Tongue (tissue), 2 donors: ENCODE results near the gene ANP32E. TPM values are rescaled to one million over a fixed set of nuclear protein-coding genes. Genes with fewer than 3 reads are reported as not detected.

Experiments
- DNase-seq: peaks from one replicate; pipeline ENCODE4 v3.0.0-alpha.2; 2015
- total RNA-seq: library from RNA; depleted of rRNA; stranded (reverse); fragments of >200 nt; gene quantifications from one replicate; pipeline ENCODE4 v1.2.3, GENCODE V29; 2014

ANP32E gene
- 32.8 TPM for total RNA-seq

DNA sequence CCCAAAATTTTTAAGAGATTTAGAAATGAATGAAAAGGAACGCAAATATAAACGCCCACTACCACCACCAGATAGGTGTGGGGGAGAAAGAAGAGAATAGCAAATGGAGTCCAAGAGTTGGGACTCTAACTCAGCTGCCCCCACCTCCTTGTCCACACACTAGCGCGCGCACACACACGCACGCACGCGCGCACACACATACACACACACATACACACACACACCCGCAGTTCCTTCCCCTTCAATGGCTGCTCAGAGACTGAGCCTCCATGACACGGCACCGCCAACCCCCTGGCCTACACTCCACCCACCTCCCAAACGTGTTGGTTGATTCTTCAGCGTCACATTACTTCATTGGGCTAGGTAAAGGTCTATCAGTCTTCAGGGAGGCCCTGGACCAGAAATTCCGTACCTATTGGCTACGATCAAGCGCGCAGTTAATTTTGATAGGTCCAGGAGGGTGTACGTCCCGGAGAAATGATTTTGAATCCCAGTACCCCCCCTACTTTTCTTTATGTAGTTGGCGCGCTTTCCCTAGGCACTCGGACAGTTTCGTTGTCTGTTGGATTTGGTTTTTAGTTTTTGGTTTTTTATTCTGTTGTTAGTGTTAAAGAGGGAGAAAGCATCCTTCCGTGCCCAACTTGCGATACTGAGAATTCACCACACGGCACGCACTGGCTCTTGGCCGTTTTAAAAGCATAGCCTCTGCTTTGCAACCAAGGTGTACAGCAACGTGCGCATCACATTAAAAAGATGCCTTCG, at the start of gene ANP32E:
Gene ANP32E (minus strand): TSS at position 261 of the 762 bp plus-strand sequence. CDS start 326 bp downstream, outside the sequence.
- DNase-seq = peak; percentile 99

DNA sequence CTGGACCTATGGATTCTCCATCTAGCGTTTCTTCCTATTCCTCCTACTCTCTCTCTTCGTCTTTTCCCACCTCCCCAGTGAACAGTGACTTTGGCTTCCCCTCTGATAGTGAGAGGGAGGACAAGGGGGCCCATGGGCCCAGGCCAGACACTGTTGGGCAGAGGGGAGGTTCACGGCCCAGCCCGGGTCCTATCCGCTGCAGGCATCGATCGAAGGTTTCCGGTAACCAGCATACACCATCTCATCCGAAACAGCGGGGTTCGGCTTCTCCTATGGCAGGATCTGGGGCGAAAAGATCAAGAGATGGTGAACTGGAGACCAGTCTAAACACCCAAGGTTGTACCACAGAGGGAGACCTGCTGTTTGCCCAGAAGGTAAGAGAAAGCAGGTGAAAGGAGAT, 47.3 kb upstream of the ANP32E start:
- no peak for DNase-seq

DNA sequence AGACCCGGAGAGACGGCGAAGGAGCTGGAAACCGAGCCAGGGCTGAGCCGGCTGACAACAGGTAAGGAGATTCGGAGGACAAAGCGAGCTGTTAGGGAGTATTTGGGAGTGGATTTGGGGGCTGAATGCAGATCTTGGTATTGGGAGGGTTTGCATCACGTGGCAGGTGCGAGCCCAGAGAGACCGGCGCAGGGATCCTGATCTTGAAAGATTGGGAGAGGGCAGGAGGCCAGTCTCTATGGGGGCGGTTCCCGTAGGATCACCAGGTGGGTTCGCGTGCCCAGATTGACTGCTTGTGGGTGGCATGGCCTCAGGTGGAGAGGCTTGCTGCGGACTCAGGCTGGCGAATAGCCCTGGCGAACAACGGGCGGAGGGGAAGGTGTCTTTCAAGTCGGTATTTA, 46.6 kb upstream of the ANP32E start:
- no peak for DNase-seq

DNA sequence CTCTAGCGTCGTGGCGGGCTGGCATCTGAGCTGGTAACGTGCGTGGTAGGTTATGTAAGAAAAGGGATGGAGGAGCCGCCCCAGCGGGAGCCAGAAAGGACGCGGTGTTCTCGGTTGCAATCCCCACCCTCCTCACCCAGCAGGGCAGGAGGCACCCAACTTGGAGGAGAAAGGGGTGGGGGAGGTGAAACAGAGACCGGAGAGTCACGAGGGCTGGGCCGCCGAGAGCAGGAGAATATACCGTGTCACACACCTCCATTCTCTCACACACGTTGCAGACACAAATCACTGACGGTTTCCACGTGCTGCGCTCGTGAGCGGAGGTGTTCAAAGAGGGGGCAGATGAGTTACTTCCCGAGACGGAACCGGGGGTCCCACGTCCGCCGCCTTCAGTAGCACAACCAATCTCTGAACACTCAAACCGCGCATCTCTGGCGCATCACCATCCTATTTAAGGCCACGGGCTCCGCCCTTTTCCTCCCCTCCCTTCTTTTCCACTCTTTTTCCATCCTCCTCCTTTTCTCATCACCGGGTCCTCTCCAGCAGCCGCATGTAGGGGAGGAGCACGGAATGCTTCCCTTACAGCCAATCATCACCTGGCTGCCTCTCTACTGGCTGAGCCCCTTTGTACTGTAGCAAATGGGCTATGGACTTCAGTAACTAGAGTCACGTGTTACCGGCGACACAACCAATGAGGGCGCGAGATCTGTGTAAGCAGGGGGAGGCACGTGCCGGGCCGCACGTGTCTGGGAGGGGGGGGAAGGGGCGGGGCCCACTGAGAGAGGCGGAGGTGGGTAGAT, 46.0 kb upstream of the ANP32E start, which contains the start of gene CIART:
Gene CIART (plus strand): TSS at position 797 of the 800 bp plus-strand sequence. CDS start 714 bp downstream, outside the sequence.
- DNase-seq = peak; percentile 98

DNA sequence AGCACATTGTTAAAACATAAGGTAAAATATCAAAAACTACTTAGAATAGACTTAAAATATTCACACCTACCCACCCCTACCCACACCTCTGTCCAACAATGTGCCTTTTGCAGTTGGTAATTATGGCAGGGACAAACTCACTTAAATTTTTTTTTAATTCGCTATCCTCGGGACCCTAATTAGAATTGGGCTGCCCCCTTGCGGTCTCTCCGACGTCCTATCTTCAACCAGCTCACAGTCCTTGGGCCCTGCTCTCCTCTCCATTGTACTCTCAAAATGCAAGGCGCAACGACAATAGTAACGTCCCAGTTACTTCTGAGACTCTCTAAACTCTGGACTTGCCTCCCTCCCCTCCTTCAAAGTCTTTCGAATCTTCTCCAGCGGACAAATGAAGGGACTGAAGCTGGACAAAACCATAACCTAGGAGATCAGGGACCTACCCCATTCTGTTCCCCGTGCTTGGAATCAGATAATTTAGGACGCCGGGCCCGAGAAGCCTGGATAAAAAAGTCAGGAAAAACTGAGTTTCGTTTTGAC, 45.4 kb upstream of the ANP32E start:
- DNase-seq = peak; percentile 87

DNA sequence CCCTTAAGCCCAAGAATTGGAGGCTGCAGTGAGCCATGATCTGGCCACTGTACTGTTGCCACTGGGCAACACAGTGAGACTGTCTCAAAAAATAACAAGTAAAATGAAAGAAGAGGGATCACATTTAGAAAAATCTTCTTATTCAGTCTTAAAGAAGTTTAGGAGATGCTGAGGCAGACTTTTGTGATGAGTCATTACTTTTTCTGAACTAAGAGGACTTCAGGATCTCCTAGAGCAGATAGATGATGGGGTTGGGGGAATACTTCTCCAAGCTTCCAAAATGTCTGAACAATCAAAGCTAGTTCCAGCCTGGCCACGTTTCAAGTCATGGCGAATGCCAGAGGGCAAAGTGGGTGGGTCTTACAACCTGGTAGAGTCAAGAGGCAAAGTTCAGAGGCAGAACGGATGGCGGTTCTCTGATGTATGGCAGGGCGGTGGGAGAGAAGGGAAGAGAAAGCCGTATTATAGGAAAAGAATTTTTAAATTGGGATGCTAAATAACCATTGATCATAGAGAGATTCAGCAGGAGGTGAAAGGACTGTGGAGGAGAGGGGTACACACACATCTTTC, 44.3 kb upstream of the ANP32E start:
- DNase-seq = no peak

DNA sequence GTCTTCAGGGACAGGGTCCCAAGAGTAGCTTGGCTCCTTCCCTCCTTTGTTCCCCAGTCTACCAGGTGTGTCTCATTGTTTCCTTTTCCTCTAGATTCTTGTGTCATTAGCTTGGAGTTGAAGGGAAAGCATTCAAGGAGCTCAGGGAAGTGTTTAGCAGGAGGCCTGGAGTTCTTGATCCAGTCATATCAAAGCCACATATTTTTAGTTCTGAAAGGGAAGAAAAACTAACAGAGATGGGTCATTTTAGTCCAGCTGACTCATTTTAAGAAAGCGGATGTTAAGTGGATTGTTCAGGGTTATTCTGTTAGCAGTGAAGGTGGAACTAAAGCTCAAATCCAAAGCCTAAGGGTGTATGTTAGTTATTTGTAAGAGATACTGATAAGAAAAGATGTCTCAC, 37.4 kb upstream of the ANP32E start:
- no peak for DNase-seq

DNA sequence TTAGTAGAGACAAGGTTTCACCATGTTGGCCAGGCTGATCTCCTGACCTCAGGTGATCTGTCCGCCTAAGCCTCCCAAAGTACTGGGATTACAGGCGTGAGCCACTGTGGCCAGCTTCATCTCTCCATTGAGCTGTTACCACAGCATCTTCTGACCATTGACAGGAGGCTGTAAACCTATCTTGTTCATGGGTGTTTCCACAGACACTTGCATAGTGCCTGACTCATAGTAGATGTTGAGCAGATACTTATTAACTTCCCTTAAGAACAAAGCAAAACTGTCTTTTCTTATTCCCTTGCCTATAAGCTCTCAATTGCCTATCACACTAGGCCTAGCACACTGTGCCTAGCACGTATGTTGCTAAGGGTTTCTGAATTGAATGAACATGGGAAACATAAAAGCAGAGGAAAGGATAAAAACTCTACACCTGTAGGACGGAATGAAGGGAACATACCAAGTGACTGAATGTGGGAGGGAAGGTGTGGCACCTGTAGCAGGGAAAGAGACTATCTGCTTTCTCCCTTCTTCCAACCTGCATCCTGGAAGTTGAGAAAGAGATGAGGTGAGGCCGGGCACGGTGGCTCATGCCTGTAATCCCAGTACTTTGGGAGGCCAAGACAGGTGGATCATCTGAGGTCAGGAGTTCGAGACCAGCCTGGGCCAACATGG, 35.5 kb upstream of the ANP32E start:
- no peak for DNase-seq

DNA sequence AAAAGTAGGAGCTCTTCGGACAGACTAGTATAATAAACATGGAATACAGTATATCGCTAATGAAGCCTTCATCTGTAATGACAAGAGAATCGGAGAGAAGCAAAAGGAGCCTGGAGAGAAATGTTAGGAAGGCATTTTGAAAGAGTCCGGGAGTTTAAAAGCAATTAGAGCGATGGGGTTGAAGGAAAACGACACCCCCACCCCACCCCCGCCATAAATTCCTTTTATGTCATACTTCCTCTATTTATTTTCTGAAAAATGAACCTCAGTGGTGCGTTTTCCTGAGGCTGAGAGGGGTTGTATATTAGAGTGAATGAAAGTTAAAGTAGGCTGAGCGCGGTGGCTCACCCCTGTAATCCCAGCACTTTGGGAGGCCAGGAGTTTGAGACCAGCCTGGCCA, 33.5 kb upstream of the ANP32E start:
- DNase-seq = no peak

DNA sequence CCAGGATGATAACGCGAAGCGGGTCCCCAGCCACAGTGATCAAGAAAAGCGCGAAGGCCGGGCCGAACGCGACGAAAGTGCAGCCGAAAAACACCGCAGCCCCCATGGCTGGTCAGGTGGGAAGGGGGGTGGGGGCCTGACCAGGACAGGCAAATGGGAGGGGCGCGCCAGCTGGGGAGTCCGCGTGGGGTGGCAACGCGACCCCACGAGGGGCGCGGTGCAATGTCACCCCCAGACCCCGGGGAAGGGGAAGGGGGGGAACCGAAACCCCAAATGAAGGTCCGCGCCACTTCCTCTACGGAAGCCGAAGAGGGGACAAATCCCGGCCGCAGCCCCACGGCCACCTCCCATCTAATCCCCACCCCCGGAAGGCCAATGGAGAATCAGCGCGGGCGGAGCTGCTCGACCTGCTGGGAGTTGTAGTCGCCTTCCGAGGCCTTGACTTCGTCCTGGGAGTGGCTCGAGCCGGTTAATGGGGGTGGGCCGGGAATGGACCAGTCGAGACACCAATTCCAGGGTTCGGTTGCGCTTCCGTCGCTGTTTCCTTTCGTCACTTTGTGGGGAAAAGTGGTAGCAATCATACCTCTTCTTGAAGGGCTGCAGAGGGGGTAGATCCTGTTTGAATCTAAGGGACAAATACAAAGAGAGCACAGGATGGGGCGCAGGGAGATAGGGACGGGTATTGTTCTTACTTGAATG, 32.9 kb upstream of the ANP32E start, which contains the start of gene APH1A:
Gene APH1A (minus strand): TSS at position 312 of the 699 bp plus-strand sequence. CDS start 206 bp downstream, at position 106.
- peak; percentile 99 for DNase-seq

DNA sequence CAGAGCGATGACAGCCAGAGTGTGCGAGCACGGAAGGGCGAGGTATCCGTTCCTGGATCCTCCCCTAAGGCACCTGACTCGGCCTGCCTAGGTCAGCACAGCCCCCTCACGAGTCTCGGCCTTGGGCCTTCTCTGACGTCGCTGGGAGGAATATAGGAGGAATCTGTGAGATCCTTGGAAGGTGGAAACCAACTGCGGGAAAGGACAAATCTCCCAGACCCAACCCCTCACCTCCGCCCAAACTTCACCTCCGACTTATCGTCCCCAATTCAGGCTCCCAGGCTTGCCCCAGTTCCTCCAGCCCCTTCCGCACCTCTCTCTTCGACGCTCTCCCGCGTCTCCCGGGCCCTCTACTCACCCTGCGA, 32.4 kb upstream of the ANP32E start:
- no peak for DNase-seq

DNA sequence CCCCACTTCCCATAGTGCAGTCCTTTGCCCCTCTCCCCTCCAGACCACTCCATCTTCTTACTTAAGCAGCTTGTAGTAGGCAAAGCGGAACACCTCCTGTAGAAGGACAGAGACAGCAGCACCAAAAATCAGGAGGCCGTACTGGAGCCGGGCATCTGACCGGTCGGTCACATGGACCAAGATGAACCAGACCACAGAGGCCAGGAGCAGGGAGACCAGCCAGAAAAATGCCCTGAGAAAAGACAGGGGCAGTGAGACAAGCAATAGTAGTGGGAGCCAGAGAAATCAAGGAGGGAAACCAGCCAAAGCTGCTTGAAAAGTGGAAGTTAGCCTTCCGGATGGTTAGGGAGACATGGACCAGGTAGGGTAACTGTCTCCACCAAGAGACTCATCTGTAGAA, 32.0 kb upstream of the ANP32E start:
- no peak for DNase-seq

DNA sequence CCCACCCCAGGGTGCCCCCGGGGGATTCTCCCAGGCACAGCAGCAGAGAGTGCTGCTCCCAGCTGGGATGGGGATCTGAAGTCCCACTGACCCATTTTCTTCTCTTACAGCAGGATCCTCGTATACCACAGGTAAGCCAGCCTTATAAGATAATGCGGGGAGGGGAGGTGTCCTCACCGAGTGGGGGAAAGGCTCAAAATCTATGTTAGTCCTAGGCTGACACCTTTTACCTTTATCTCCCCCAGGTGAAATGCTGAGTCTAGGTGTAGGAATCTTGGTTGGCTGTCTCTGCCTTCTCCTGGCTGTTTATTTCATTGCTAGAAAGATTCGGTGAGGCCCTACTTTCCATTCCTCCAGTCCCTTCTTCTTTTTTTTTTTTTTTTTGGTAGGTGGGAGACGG, 27.6 kb upstream of the ANP32E start:
- DNase-seq = no peak

DNA sequence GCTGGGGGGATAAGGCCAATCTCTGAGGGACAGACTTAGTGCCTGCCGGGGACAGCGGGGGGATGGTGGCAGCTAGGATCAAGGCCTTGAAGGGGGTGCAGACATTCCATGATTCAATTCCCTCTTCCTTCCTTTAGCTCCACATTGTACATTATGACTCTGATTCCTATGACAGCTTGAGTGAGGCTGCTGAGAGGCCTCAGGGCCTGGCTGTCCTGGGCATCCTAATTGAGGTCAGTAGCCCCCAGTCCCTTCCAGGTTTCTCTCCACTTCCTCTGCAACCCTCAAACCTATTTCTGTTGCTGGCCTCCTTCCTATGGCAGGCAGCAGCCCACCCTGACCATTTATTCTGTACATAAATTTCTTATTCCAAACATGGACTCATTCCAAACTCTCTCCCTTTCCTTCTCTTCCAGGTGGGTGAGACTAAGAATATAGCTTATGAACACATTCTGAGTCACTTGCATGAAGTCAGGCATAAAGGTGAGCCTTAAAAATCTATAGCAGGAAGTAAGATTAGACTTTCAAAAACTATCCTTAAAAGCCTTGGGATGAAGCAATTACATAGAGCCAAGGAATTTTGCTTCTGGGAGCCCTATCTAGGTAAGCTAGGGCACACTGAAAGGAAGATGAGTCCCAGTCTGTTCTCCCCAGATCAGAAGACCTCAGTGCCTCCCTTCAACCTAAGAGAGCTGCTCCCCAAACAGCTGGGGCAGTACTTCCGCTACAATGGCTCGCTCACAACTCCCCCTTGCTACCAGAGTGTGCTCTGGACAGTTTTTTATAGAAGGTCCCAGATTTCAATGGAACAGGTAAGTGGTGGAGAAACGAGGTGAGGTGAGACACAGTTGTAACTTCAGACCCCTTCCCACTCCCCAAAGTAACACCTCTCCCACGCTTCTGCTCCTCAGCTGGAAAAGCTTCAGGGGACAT, 26.7 kb upstream of the ANP32E start:
- DNase-seq = no peak

DNA sequence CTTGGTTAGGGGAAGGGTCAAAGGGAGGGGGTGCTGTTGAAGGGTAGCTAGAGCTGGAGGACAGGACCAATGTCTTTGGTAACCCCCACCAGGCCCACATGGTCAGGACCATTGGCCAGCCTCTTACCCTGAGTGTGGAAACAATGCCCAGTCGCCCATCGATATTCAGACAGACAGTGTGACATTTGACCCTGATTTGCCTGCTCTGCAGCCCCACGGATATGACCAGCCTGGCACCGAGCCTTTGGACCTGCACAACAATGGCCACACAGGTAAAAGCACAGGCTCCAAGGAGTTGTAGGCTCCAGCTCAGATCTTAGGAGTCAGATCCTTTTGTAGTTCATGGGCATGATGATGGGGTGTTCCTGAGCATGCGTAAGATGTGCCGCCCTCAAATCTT, 25.5 kb upstream of the ANP32E start:
- no peak for DNase-seq

DNA sequence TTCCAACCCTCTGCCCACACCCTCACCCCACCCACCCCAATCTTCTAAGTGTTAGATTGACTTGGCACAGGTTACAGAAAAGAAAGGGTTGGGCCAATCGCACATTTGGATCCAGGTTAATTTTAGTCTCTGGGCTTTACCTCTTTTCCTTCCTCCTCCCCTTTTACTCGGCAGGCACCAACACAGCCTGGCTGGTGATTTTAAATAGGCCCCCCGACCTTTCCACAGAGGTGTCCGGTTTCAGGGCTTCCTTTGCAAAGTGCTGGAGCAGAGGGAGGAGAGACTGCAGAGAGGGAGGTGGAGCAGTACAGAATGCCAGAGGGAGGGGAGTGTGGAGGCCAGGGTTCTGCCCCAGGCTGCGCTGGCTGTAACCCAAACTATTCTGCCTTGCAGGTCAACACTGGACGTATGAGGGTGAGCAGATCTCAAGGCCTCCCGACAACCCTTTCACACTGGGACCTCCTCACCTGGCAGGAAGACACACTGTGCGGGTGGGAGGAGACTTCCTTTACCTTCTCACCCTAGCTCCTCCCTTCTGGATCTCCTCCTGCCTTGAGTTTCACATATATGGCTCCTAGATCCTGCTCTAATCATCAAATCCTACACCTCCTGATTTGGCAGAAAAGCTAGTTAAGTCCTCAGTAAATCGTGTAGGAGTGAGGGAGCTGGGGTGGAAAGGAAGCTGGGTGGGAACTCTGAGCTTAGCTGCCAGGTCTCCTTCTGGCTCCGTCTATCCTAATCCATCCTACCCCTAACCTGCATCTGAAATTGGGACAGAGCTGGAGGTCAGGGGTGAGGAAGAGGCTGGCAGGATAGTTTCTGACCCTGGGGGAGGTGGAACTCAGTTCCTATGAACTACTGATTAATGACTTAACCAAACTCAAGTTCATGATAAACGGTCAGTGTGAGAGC, 24.1 kb upstream of the ANP32E start:
- peak; percentile 82 for DNase-seq

DNA sequence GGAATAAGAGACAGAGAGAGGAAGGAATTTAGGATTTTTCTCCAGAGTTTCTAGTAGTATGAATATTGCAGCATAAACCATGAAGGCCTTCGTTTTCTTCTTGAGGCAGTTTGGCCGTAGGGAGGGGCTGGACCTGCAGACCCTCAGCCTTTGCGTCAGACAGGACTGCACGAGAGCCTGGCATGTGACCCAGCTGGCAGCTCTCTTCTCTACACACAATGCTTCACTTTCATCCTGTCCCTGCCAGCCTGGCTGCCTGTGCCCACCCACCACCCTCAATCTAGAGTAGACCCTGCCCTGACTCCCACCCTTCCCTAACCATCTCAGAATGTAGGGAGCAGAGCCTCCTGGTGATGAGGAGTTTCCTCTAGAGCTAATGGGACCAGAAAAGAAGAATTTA, 23.3 kb upstream of the ANP32E start:
- DNase-seq = peak; percentile 47

DNA sequence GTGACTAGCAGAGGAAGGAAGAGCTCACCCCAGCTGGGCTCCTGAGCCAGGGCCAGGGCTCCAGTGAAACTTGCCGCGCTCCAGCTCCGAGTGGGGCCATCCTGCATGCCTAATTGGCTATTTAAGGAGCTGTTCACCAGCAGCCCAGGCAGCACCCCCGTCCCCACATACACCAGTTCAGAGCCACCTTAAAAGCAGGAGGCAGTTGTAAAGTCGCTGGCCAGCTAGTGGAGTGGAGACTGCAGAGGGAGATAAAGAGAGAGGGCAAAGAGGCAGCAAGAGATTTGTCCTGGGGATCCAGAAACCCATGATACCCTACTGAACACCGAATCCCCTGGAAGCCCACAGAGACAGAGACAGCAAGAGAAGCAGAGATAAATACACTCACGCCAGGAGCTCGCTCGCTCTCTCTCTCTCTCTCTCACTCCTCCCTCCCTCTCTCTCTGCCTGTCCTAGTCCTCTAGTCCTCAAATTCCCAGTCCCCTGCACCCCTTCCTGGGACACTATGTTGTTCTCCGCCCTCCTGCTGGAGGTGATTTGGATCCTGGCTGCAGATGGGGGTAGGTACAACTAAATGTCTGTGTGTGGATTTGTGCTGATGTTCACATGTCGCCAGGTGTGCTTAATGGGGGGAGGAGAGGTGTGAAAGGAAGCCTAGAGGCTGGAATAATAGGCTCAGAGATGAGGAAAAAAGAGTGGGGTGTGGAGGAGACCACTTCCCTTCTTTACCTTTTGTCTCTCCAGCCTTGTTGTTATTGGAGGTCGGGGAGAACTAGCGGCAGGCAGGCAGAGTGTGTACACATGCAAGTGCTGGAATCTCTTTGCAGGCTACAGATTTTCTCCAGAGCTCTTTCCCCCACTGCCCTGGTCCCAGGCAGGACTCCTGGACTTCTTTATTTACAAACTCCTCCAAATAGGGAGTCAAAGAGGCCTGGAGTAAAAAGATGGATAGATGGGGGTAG, 22.0 kb upstream of the ANP32E start, which contains the start of gene CA14:
Gene CA14 (plus strand): TSS at position 151 of the 962 bp plus-strand sequence. CDS start 355 bp downstream, at position 506.
- DNase-seq = peak; percentile 65
